Psoas muscle (tissue), 8 donors: ENCODE measurements around the gene PLPPR5. TPM values are rescaled to one million over a fixed set of nuclear protein-coding genes. Genes with fewer than 3 reads are reported as not detected.

Experiments
- ATAC-seq, 4 donors: fragments of 200-7000 bp; cut with Tn5 transposase; one replicate each; pipeline ENCODE4 v1.9.1; 2020; ENCODE audit warnings: moderate library complexity in 3 of 4, mild to moderate bottlenecking in 2 of 4
- DNase-seq, 2 donors: peaks; one replicate each; pipeline ENCODE4 v3.0.0-alpha.2; 2020
- H3K27ac ChIP-seq: fragments of 200-600 bp; one replicate; pipeline ENCODE4 v1.8.0; 2022
- H3K27me3 ChIP-seq, 3 donors: fragments of 200-600 bp in 1 of 3; one replicate each; pipeline versions ENCODE4 v1.6.1 to v1.8.0; 2013 to 2022; ENCODE audit warnings: low read length in 2 of 3, mild to moderate bottlenecking in 2 of 3, moderate library complexity in 1 of 3; ENCODE audit not compliant: insufficient read depth in 3 of 3
- H3K36me3 ChIP-seq, 2 donors: fragments of 200-600 bp in 1 of 2; one replicate each; pipeline versions ENCODE4 v1.6.1 to v1.8.0; 2013 to 2022; ENCODE audit warnings: low read depth in 1 of 2, mild to moderate bottlenecking in 1 of 2, moderate library complexity in 1 of 2; ENCODE audit not compliant: insufficient read depth in 1 of 2
- H3K4me1 ChIP-seq: fragments of 200-600 bp; one replicate; pipeline ENCODE4 v1.8.0; 2022
- H3K4me3 ChIP-seq: fragments of 200-600 bp; one replicate; pipeline ENCODE4 v1.8.0; 2022; ENCODE audit warnings: mild to moderate bottlenecking
- H3K9me3 ChIP-seq: fragments of 200-600 bp; one replicate; pipeline ENCODE4 v1.8.0; 2022
- WGBS, 3 donors: extraction: QIAGEN DNeasy Blood & Tissue Kit; methylation state at CpG; one replicate each; pipeline versions ENCODE4 v1.1.6 to v1.1.7; 2013; 5-methylcytosine and 5-hydroxymethylcytosine counted together
- intact Hi-C, 2 donors: fragments of 100-400 bp; cut with DNase I; formaldehyde crosslinking; loops; one replicate each; pipeline versions ENCODE4 v1.11.0 to v1.14.2; 2022
- polyA plus RNA-seq, 3 donors: library from polyadenylated mRNA; stranded (reverse); fragments of 200-250 nt; gene quantifications; one replicate each; pipeline ENCODE4 v1.2.3, GENCODE V29; 2013
- total RNA-seq, 4 donors: library from RNA; stranded (reverse); fragmentation: NEBNext Ultra II Directional in 2 of 4; extraction: Animal tissue kit (Norgen Biotek cat#: 25700) in 2 of 4; gene quantifications; one replicate each; pipeline versions ENCODE4 v1.2.1 to v1.2.4, GENCODE V29; 2021 to 2023
- TF ChIP-seq, protein P1 (sequence below): fragments of 200-600 bp; IDR thresholded peaks from one replicate; pipeline ENCODE4 v1.8.0; 2022; ENCODE audit warnings: antibody characterized with exemption
- donor health status: healthy with polysubstance abuse.
- donor health status: DM: no; HTN: no; CAD: no; lungs with moderate emphysema.
- donor health status: Bipolar disorder and iron deficiency.
- donor health status: healthy.
- donor health status: DM: yes; HTN: yes; CAD: no.
- donor health status: DM: no; HTN: no; CAD: no.
- donor health status: DM: no; HTN: no; CAD: no.
- donor health status: DM: yes; HTN: yes; CAD: no.

The PLPPR5 gene
- total and polyA plus RNA-seq, 7 donors = 0.01 TPM; not detected in 6

DNA sequence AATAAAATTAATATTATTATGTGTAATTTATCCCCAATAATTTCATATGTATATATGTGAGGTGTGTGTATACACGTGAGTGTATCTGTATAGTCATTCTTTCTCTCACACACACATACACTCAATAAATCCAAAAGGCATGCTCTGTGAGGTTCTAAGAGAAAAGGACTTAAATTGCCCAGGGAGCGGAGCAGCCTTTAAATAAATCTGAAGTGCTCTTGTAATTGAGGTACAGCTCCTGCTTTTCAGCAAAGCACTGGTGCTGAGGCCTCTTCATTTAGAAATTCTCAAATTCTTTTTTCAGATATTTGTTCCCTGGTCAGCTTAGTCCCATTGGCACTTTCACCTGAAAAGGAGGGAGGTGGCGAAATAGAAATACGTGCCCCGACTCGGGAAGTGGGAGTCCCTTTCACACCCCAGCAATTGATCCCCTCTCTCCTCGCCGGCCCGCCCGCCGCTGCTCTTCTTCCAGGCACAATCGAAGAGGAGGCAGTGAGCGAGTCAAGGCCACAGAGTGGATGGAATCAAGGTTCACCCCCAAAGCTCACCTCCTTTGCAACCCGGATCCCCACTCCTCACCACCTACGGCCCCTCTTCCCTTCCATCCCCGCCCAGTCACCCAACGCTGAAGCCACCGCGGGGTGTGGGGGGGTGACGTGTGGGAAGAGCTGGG lies 944 bp downstream of the PLPPR5 start:
- DNase-seq = peak in 1 of 2 donors; percentile 3
- peak overlapping the region; percentile 52 for H3K4me3 ChIP-seq
- TF ChIP-seq, protein P1, sequence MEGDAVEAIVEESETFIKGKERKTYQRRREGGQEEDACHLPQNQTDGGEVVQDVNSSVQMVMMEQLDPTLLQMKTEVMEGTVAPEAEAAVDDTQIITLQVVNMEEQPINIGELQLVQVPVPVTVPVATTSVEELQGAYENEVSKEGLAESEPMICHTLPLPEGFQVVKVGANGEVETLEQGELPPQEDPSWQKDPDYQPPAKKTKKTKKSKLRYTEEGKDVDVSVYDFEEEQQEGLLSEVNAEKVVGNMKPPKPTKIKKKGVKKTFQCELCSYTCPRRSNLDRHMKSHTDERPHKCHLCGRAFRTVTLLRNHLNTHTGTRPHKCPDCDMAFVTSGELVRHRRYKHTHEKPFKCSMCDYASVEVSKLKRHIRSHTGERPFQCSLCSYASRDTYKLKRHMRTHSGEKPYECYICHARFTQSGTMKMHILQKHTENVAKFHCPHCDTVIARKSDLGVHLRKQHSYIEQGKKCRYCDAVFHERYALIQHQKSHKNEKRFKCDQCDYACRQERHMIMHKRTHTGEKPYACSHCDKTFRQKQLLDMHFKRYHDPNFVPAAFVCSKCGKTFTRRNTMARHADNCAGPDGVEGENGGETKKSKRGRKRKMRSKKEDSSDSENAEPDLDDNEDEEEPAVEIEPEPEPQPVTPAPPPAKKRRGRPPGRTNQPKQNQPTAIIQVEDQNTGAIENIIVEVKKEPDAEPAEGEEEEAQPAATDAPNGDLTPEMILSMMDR = no peak

GRCh38 chr1:98992844-98993243 lies 11.8 kb downstream of the PLPPR5 start:
- intact Hi-C loops = no loop called here
- DNase-seq (no peak), ATAC-seq (no peak)
- Histone ChIP-seq H3K4me1 (no peaks in the 10 kb centered on the region), H3K9me3 (no peaks in the 10 kb centered on the region), H3K4me3 (no peak overlapping the region), H3K27ac (no peak overlapping the region), H3K27me3 (no peaks in the 10 kb centered on the region), H3K36me3 (no peaks in the 10 kb centered on the region)
- 46 to 65% (median 47%) methylated on average over 3 of the region's 3 CpGs for WGBS, 3 donors
- TF ChIP-seq, protein P1 = no peak

More for the DNA sequence above, 944 bp downstream of the PLPPR5 start:
- Histone ChIP-seq H3K9me3 (no peaks in the 10 kb centered on the region), H3K4me1 (no peaks in the 10 kb centered on the region), H3K36me3 (no peaks in the 10 kb centered on the region), H3K27me3 (peaks cover 6 to 51% (median 13%) of the 10 kb centered on the region in 3 donors), H3K27ac (no peak overlapping the region)
- WGBS, 3 donors = 9 to 12% (median 10%) methylated on average over 20 of the region's 20 CpGs
- intact Hi-C loops = no loop called here
- no peak for ATAC-seq

DNA sequence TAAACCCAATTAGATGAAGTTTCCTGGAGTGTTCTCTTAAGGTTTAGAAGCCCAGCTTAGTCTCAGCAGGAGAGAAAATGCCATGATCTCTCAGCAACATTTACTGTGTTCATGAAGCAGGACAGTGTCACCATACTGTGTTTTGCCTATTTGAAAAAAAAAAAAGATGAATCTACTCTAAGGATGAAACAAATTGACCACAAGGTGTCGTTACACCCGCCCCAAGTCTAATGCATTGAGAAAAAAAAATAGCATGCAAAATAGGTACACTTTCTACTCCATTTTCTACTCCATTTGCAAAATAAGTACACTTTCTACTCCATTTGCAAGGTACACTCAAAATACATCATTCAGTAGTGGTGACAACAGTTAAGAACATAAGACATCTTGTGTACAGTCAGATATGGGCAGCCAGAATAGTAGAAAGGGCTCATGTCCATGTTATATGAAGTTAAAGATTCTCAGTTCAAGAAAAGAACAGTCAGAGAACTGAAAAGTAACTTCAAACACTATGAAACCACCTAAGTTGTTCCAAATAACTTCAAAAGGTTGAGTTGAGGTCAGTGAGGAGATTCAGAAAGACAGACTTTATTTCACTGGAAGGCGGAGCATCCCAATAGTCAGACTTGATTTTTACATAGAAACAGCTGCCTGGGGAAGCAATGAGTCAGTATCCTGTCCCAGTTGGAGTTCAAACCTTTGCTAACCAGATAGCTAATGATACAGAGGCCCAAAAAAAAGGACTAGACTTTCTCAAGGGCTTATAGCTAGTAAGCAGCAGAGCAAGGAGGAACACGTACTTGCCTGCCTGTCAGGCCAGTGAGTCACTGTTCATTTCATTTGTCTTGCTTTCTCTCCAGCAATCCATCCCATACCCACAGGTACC lies 13.3 kb downstream of the PLPPR5 start:
- TF ChIP-seq, protein P1 = no peak
- H3K4me3 ChIP-seq = no peak overlapping the region
- ATAC-seq (no peak), DNase-seq (no peak)
- intact Hi-C loops = no loop called here
- no peak overlapping the region for H3K27ac ChIP-seq
- no peaks in the 10 kb centered on the region for H3K36me3 ChIP-seq
- no peaks in the 10 kb centered on the region for H3K4me1 ChIP-seq
- WGBS, 3 donors = 63 to 75% (median 70%) methylated on average over 4 of the region's 4 CpGs
- no peaks in the 10 kb centered on the region for H3K9me3 ChIP-seq
- no peaks in the 10 kb centered on the region for H3K27me3 ChIP-seq

- ATAC-seq (no peak), DNase-seq (no peak)
- intact Hi-C loops = no loop called here
- 44 to 83% (median 52%) methylated on average over 1 of the region's 1 CpG for WGBS, 3 donors
- no peaks in the 10 kb centered on the region for H3K36me3 ChIP-seq
- H3K27ac ChIP-seq = no peak overlapping the region
- H3K4me3 ChIP-seq = no peak overlapping the region
- H3K9me3 ChIP-seq = no peaks in the 10 kb centered on the region
- TF ChIP-seq, protein P1 = no peak
- H3K4me1 ChIP-seq = no peaks in the 10 kb centered on the region
- no peaks in the 10 kb centered on the region for H3K27me3 ChIP-seq
Observed at GRCh38 chr1:98989556-98989907, 15.1 kb downstream of the PLPPR5 start.
